Measurements from ENCODE around the gene MFN2. TPM values are rescaled to one million over a fixed set of nuclear protein-coding genes. Genes with fewer than 3 reads are reported as not detected.

The MFN2 gene
- total and polyA plus RNA-seq, 2 of the 8 experiments (the other 6 are each of a cell fraction or from before 2014, with no cell fraction given): 34.0 to 62.5 TPM

GRCh38 chr1:11981378-11982009 is 1.2 kb downstream of the MFN2 start (continued):
- TF ChIP-seq CHD7 (IDR thresholded peaks at IDR 0.05; ENCODE audit: insufficient replicate concordance, low read length) (no peak), SIX5 (IDR thresholded peaks at IDR 0.05; ENCODE audit: low read depth, low read length) (no peak), GABPA (IDR thresholded peaks at IDR 0.05; ENCODE audit: borderline replicate concordance, insufficient read depth, low read length) (no peak), USF2 (IDR thresholded peaks at IDR 0.05; ENCODE audit: low read length) (no peak), TEAD4 (IDR thresholded peaks at IDR 0.05; ENCODE audit: low read depth, low read length) (no peak), SUZ12 (IDR thresholded peaks at IDR 0.05; ENCODE audit: low read length) (no peak)

Data from H1 (cell line).